Naive thymus-derived CD4-positive, alpha-beta T cell (primary cell): ENCODE measurements around the gene CIAO2B. TPM values are rescaled to one million over a fixed set of nuclear protein-coding genes. Genes with fewer than 3 reads are reported as not detected.
"Not testable (repeated sequence)": the region's sequence is repeated elsewhere in the genome, so short reads cannot be mapped to it uniquely, and the experiment has no call there.

Experiments
- ATAC-seq: fragments of 150-1000 bp; cut with Tn5 transposase; 2 replicates; pipeline ENCODE4 v1.10.0; 2021; ENCODE audit warnings: mild to moderate bottlenecking, moderate library complexity
- CTCF ChIA-PET: fragments of 350-600 bp; sonication (Branson Sonifier 250); formaldehyde crosslinking; loops from one replicate; lab custom pipeline; 2021; ENCODE audit warnings: antibody characterized with exemption; lab: Charles Lee
- POLR2A ChIA-PET: fragments of 350-600 bp; sonication (Branson Sonifier 250); formaldehyde crosslinking; loops from one replicate; lab custom pipeline; 2021; ENCODE audit warnings: antibody characterized with exemption, inconsistent platforms; lab: Charles Lee
- DNase-seq, 9 donors: peaks; one replicate each; pipeline versions ENCODE4 v3.0.0 to v3.0.0-alpha.2; 2020 to 2022; ENCODE audit warnings: mixed read lengths in 1 of 9
- H3K27ac ChIP-seq: one replicate; pipeline ENCODE4 v1.7.0; 2013; ENCODE audit warnings: mild to moderate bottlenecking, low read depth, low read length, moderate library complexity
- H3K27me3 ChIP-seq, 2 donors: one replicate each; pipeline ENCODE4 v1.7.0; 2013; ENCODE audit warnings: low read length in 2 of 2, mild to moderate bottlenecking in 2 of 2, moderate library complexity in 2 of 2; ENCODE audit not compliant: control insufficient read depth in 2 of 2, insufficient read depth in 2 of 2
- H3K36me3 ChIP-seq, 3 experiments: 1 replicate in 2 of 3; 2 replicates in 1 of 3; pipeline ENCODE4 v1.7.0; 2013; ENCODE audit warnings: low read length in 3 of 3, mild to moderate bottlenecking in 3 of 3, moderate library complexity in 1 of 3; ENCODE audit not compliant: insufficient read depth in 3 of 3, control insufficient read depth in 2 of 3
- H3K4me1 ChIP-seq, 2 donors: one replicate each; pipeline ENCODE4 v1.7.0; 2013; ENCODE audit warnings: low read length in 2 of 2, mild to moderate bottlenecking in 2 of 2, moderate library complexity in 1 of 2; ENCODE audit not compliant: control insufficient read depth in 2 of 2, insufficient read depth in 2 of 2
- H3K4me3 ChIP-seq: 2 replicates; pipeline ENCODE4 v1.7.0; 2013; ENCODE audit warnings: mild to moderate bottlenecking, low read length
- H3K9me3 ChIP-seq, 3 experiments: 1 replicate in 2 of 3; 2 replicates in 1 of 3; pipeline ENCODE4 v1.7.0; 2013; ENCODE audit warnings: low read length in 3 of 3; ENCODE audit not compliant: control insufficient read depth in 2 of 3
- H3K27ac Mint-ChIP-seq, 9 donors: one replicate each; pipeline ENCODE4 v1.8.0; 2020 to 2022; ENCODE audit warnings: mixed read lengths in 9 of 9, mild to moderate bottlenecking in 8 of 9, moderate library complexity in 5 of 9, inconsistent platforms in 2 of 9
- H3K27me3 Mint-ChIP-seq, 5 donors: one replicate each; pipeline ENCODE4 v1.8.0; 2021 to 2022; ENCODE audit warnings: mixed read lengths in 5 of 5, mild to moderate bottlenecking in 1 of 5
- H3K36me3 Mint-ChIP-seq, 5 donors: one replicate each; pipeline ENCODE4 v1.8.0; 2020 to 2022; ENCODE audit warnings: mixed read lengths in 5 of 5, mild to moderate bottlenecking in 3 of 5, inconsistent platforms in 1 of 5
- H3K4me1 Mint-ChIP-seq, 7 donors: one replicate each; pipeline ENCODE4 v1.8.0; 2020 to 2022; ENCODE audit warnings: mixed read lengths in 7 of 7, mild to moderate bottlenecking in 3 of 7, inconsistent platforms in 1 of 7
- H3K4me3 Mint-ChIP-seq, 10 donors: one replicate each; pipeline ENCODE4 v1.8.0; 2020 to 2022; ENCODE audit warnings: mild to moderate bottlenecking in 10 of 10, mixed read lengths in 10 of 10, moderate library complexity in 6 of 10, inconsistent platforms in 2 of 10
- H3K9me3 Mint-ChIP-seq, 11 donors: one replicate each; pipeline ENCODE4 v1.8.0; 2020 to 2022; ENCODE audit warnings: mixed read lengths in 11 of 11, mild to moderate bottlenecking in 4 of 11, inconsistent platforms in 1 of 11, moderate library complexity in 1 of 11
- intact Hi-C, 2 donors: fragments of 100-400 bp; cut with micrococcal nuclease; formaldehyde crosslinking; loops; one replicate each; pipeline ENCODE4 v1.15.1; 2023
- polyA plus RNA-seq, 2 donors: library from polyadenylated mRNA; unstranded; fragments of 300-500 nt; fragmentation: Illumina TruSeq; gene quantifications; one replicate each; pipeline ENCODE4 v1.2.3, GENCODE V29; 2021
- total RNA-seq, 6 experiments: library from RNA in 5 of 6; stranded (reverse) in 5 of 6; gene quantifications; 1 replicate in 5 of 6; 2 replicates in 1 of 6; pipeline ENCODE4 v1.2.3 and lab custom pipeline; 2021 to 2026

Gene CIAO2B
- total and polyA plus RNA-seq, 7 experiments from 2014 or later = 47.0 to 116 (median 61.6) TPM

- no peaks in the 10 kb centered on the region for H3K4me1 ChIP-seq
- no peak for DNase-seq
- Mint-ChIP-seq H3K4me1 (peaks cover 12 to 34% (median 17%) of the 10 kb centered on the region in 7 donors), H3K4me3 (no peak overlapping the region), H3K36me3 (no peaks in the 10 kb centered on the region), H3K27ac (peak overlapping the region in 3 of 9 donors; percentile 16 to 51 (median 26)), H3K9me3 (no peaks in the 10 kb centered on the region), H3K27me3 (peaks cover 0 to 2% (median 1%) of the 10 kb centered on the region in 5 donors)
- ChIA-PET CTCF (interaction anchor here (0.7 to 0.8 kb wide), 4 partner anchors 12 to 285 kb away, joined by 3 read pairs; no protein-coding TSS in a partner anchor), POLR2A (no interaction called here)
- H3K36me3 ChIP-seq = no peaks in the 10 kb centered on the region
- ATAC-seq = no peak
- H3K27ac ChIP-seq = no peak overlapping the region
- H3K9me3 ChIP-seq = no peaks in the 10 kb centered on the region
- H3K4me3 ChIP-seq = no peak overlapping the region
- no peaks in the 10 kb centered on the region for H3K27me3 ChIP-seq
- intact Hi-C loops = no loop called here
Measured at GRCh38 chr16:66958857-66959703, 24.9 kb upstream of the CIAO2B start.

GRCh38 chr16:66956154-66956457 lies 21.9 kb upstream of the CIAO2B start:
- H3K4me3 Mint-ChIP-seq, CTCF ChIA-PET, H3K27ac Mint-ChIP-seq, H3K9me3 ChIP-seq, H3K27me3 ChIP-seq, H3K4me3 ChIP-seq, H3K36me3 Mint-ChIP-seq, H3K36me3 ChIP-seq, POLR2A ChIA-PET, intact Hi-C loops, DNase-seq, ATAC-seq, H3K9me3 Mint-ChIP-seq, H3K27ac ChIP-seq, H3K4me1 ChIP-seq: not testable (repeated sequence)
- Mint-ChIP-seq H3K4me1 (peaks cover 12 to 26% (median 13%) of the 10 kb centered on the region in 7 donors), H3K27me3 (peaks cover 16 to 25% (median 21%) of the 10 kb centered on the region in 5 donors)

- H3K27ac Mint-ChIP-seq, H3K9me3 ChIP-seq, POLR2A ChIA-PET, H3K36me3 ChIP-seq, H3K36me3 Mint-ChIP-seq, H3K4me3 Mint-ChIP-seq, CTCF ChIA-PET, DNase-seq, H3K4me1 ChIP-seq, H3K9me3 Mint-ChIP-seq, ATAC-seq, H3K27me3 ChIP-seq, H3K4me3 ChIP-seq, H3K27ac ChIP-seq: not testable (repeated sequence)
- Mint-ChIP-seq H3K4me1 (peaks cover 9 to 23% (median 13%) of the 10 kb centered on the region in 7 donors), H3K27me3 (peaks cover 19 to 28% (median 23%) of the 10 kb centered on the region in 5 donors)
- intact Hi-C loops = loop anchor here in 1 of 2 donors (2.0 kb wide), 2 partner anchors 21 to 63 kb away; no protein-coding TSS in a partner anchor
Measured at GRCh38 chr16:66955363-66956153, 21.4 kb upstream of the CIAO2B start.

GRCh38 chr16:66954097-66954659 lies 20.0 kb upstream of the CIAO2B start:
- POLR2A ChIA-PET = interaction anchor here (0.6 kb wide), 1 partner anchor 355 kb away, joined by 3 read pairs; no protein-coding TSS in a partner anchor
- peaks cover 31 to 40% (median 35%) of the 10 kb centered on the region in 5 donors for H3K27me3 Mint-ChIP-seq
- H3K9me3 Mint-ChIP-seq = peaks cover 0 to 7% (median 0%) of the 10 kb centered on the region in 11 donors
- CTCF ChIA-PET = interaction anchor here (0.5 to 1.2 kb wide), 3 partner anchors 87 to 1976 kb away, joined by 3 read pairs; no protein-coding TSS in a partner anchor
- peak; percentile 86 for ATAC-seq
- peaks cover 0 to 6% (median 0%) of the 10 kb centered on the region in 5 donors for H3K36me3 Mint-ChIP-seq
- DNase-seq = peak; percentile 46 to 78 (median 67)
- no peaks in the 10 kb centered on the region for H3K27me3 ChIP-seq
- H3K4me3 Mint-ChIP-seq = peak overlapping the region in 1 of 10 donors; percentile 5
- H3K4me1 ChIP-seq = no peaks in the 10 kb centered on the region
- H3K4me1 Mint-ChIP-seq = peaks cover 11 to 27% (median 15%) of the 10 kb centered on the region in 7 donors
- no peaks in the 10 kb centered on the region for H3K36me3 ChIP-seq
- no peaks in the 10 kb centered on the region for H3K9me3 ChIP-seq
- no peak overlapping the region for H3K27ac ChIP-seq
- intact Hi-C loops = loop anchor here (1.0 to 2.0 kb wide), 6 partner anchors 23 to 445 kb away; no protein-coding TSS in a partner anchor
- no peak overlapping the region for H3K4me3 ChIP-seq
- peak overlapping the region in 1 of 9 donors; percentile 4 for H3K27ac Mint-ChIP-seq

GRCh38 chr16:66953462-66954096 lies 19.4 kb upstream of the CIAO2B start:
- Histone ChIP-seq H3K27me3 (no peaks in the 10 kb centered on the region), H3K4me1 (no peaks in the 10 kb centered on the region), H3K27ac (no peak overlapping the region), H3K9me3 (no peaks in the 10 kb centered on the region), H3K4me3 (no peak overlapping the region), H3K36me3 (no peaks in the 10 kb centered on the region)
- Mint-ChIP-seq H3K36me3 (peaks cover 0 to 6% (median 0%) of the 10 kb centered on the region in 5 donors), H3K27ac (peak overlapping the region in 1 of 9 donors; percentile 4), H3K9me3 (peaks cover 0 to 7% (median 0%) of the 10 kb centered on the region in 11 donors), H3K4me1 (peaks cover 7 to 24% (median 13%) of the 10 kb centered on the region in 7 donors), H3K4me3 (peak overlapping the region in 1 of 10 donors; percentile 5), H3K27me3 (peaks cover 35 to 45% (median 37%) of the 10 kb centered on the region in 5 donors)
- POLR2A ChIA-PET = interaction anchor here (0.6 to 0.9 kb wide), 2 partner anchors 86 to 356 kb away, joined by 3 read pairs; no protein-coding TSS in a partner anchor
- DNase-seq (no peak), ATAC-seq (no peak)
- intact Hi-C loops = loop anchor here (1.0 to 2.0 kb wide), 6 partner anchors 23 to 446 kb away; no protein-coding TSS in a partner anchor
- CTCF ChIA-PET = interaction anchor here (0.5 to 1.5 kb wide), 3 partner anchors 78 to 204 kb away, joined by 3 read pairs; no protein-coding TSS in a partner anchor
